HG02885 (cell line): ENCODE measurements around the gene BORCS6.

Source experiments
- ATAC-seq: cut with Tn5 transposase; IDR thresholded peaks from one replicate; pipeline ENCODE4 v1.9.1; 2021; ENCODE audit warnings: mild to moderate bottlenecking; ENCODE audit not compliant: unreplicated experiment, poor library complexity

The BORCS6 gene

GRCh38 chr17:8156246-8156992, 33.6 kb downstream of the BORCS6 start:
- ATAC-seq, result peak; percentile 82

- ATAC-seq, result no peak
These were observed 34.1 kb downstream of the BORCS6 start for GRCh38 chr17:8155996-8156245.

- no peak for ATAC-seq
These were observed 34.6 kb downstream of the BORCS6 start for GRCh38 chr17:8155231-8155995.

GRCh38 chr17:8154608-8155155, 35.3 kb downstream of the BORCS6 start:
- ATAC-seq, result no peak

GRCh38 chr17:8153957-8154607, 35.9 kb downstream of the BORCS6 start:
- ATAC-seq, result no peak

GRCh38 chr17:8153525-8153956, 36.4 kb downstream of the BORCS6 start:
- no peak for ATAC-seq

GRCh38 chr17:8153031-8153451, 36.9 kb downstream of the BORCS6 start:
- no peak for ATAC-seq

- peak; percentile 35 for ATAC-seq
These were observed 37.7 kb downstream of the BORCS6 start, which contains the start of gene PER1 for GRCh38 chr17:8152112-8152775. TSS of gene PER1 (minus strand) at chr17:8152404. CDS start at chr17:8150706, 1,698 bp downstream.

- ATAC-seq, result no peak
These were observed 38.3 kb downstream of the BORCS6 start for GRCh38 chr17:8151641-8152111.

GRCh38 chr17:8151120-8151640, 38.8 kb downstream of the BORCS6 start:
- peak; percentile 65 for ATAC-seq

GRCh38 chr17:8150194-8151119, 39.5 kb downstream of the BORCS6 start:
- ATAC-seq, result no peak

- no peak for ATAC-seq
These were observed 40.4 kb downstream of the BORCS6 start for GRCh38 chr17:8149419-8150193.

- no peak for ATAC-seq
These were observed 41.4 kb downstream of the BORCS6 start for GRCh38 chr17:8148560-8148959.

- ATAC-seq, result no peak
These were observed 42.1 kb downstream of the BORCS6 start for GRCh38 chr17:8147805-8148404.

- ATAC-seq, result no peak
These were observed 42.7 kb downstream of the BORCS6 start for GRCh38 chr17:8147141-8147804.

GRCh38 chr17:8146381-8147140, 43.4 kb downstream of the BORCS6 start:
- no peak for ATAC-seq

- no peak for ATAC-seq
These were observed 44.2 kb downstream of the BORCS6 start for GRCh38 chr17:8145811-8146210.
